ENCODE results near the gene MOB2. TPM values are rescaled to one million over a fixed set of nuclear protein-coding genes. Genes with fewer than 3 reads are reported as not detected.

MOB2 gene
- total RNA-seq, 1 donor from 2014 or later: 49.5 TPM

DNA sequence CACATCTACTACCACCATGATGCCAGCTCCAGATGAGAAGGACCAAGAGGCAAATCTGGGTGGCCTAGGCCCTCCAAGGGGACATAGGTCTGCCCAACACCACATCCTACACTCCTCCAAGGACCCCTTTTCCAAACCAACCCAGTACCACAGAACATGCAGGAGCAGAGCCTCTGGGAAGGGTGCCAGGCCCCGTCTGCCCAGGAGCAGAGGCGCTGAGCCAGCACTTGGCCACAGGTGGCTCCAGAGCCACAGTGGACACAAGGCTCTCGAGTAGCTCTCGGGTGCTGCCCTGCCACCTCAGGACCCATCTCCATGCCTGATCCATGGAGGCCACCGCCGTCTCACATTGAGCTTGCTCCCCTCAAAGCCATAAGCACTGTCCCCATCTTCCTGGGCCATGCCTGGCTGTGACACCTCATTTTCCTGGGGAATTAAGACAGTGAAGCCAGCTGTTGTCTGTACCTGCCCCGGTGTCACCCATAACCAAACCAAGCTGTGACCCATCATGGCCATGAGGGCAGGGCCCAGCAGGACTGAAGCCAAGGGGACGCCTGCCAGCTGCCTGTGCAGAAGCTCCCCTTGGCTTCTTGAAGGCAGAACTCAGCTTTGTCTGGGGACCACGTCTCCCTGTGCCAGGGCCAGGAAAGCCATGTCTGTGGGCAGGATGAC is 7.4 kb downstream of the MOB2 start:
- intact Hi-C loops (cut with micrococcal nuclease): no loop called here
- Histone ChIP-seq H3K4me3 (no peak overlapping the region), H3K27ac (replicated peaks) (no peak overlapping the region), H3K36me3 (peaks cover 66% of the 10 kb centered on the region), H3K27me3 (ENCODE audit: low read depth) (no peaks in the 10 kb centered on the region), H3K4me1 (peaks cover 57% of the 10 kb centered on the region), H3K9me3 (replicated peaks) (no peaks in the 10 kb centered on the region)
- TF ChIP-seq, protein P1, sequence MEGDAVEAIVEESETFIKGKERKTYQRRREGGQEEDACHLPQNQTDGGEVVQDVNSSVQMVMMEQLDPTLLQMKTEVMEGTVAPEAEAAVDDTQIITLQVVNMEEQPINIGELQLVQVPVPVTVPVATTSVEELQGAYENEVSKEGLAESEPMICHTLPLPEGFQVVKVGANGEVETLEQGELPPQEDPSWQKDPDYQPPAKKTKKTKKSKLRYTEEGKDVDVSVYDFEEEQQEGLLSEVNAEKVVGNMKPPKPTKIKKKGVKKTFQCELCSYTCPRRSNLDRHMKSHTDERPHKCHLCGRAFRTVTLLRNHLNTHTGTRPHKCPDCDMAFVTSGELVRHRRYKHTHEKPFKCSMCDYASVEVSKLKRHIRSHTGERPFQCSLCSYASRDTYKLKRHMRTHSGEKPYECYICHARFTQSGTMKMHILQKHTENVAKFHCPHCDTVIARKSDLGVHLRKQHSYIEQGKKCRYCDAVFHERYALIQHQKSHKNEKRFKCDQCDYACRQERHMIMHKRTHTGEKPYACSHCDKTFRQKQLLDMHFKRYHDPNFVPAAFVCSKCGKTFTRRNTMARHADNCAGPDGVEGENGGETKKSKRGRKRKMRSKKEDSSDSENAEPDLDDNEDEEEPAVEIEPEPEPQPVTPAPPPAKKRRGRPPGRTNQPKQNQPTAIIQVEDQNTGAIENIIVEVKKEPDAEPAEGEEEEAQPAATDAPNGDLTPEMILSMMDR (IDR thresholded peaks at IDR 0.05; ENCODE audit: borderline replicate concordance): no peak
- peak; percentile 18 for DNase-seq

DNA sequence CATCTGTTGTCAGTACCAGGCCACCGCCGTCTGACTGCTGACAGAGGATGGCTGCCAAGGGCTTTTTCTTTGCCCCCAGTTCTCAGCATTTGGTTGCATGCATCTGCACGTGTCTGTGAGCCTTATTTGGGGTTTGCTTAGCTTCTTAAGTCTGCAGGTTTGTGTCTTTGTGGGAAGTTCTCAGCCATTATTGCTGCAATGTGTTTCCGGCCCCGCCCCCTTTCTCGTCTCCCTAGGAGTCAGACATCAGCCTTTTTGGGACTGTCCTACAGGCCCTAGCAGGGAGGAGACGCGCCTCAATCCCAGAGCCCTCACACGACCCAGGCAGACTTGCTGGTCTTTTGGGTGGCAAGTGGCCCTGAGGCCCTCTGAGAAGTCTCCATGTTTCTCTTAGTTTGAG is 8.0 kb downstream of the MOB2 start:
- intact Hi-C loops (cut with micrococcal nuclease): no loop called here
- H3K36me3 ChIP-seq: peaks cover 72% of the 10 kb centered on the region
- peaks cover 51% of the 10 kb centered on the region for H3K4me1 ChIP-seq
- H3K4me3 ChIP-seq: no peak overlapping the region
- H3K9me3 ChIP-seq (replicated peaks): no peaks in the 10 kb centered on the region
- H3K27ac ChIP-seq (replicated peaks): no peak overlapping the region
- TF ChIP-seq, protein P1 (IDR thresholded peaks at IDR 0.05; ENCODE audit: borderline replicate concordance): no peak
- H3K27me3 ChIP-seq (ENCODE audit: low read depth): no peaks in the 10 kb centered on the region
- DNase-seq: peak; percentile 22

DNA sequence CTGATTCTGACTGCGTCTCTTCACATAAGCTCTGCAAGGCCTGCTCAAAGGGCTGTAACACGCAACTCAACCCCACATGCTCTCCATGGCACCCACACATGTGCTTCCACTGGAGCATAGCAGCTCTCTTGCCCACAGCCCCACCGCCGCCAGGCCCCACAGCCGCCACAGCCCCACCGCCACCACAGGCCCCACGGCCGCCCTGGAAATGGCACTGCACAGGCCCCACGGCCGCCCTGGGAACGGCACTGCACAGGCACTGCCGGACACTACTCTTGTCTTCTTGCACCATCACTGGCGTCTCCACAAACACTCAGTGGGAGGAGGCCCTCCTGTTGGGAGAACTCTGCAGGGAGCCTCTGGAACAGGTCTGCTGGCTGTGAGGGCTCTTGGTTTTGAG is 8.6 kb downstream of the MOB2 start:
- peaks cover 46% of the 10 kb centered on the region for H3K4me1 ChIP-seq
- intact Hi-C loops (cut with micrococcal nuclease): no loop called here
- DNase-seq: peak; percentile 10

DNA sequence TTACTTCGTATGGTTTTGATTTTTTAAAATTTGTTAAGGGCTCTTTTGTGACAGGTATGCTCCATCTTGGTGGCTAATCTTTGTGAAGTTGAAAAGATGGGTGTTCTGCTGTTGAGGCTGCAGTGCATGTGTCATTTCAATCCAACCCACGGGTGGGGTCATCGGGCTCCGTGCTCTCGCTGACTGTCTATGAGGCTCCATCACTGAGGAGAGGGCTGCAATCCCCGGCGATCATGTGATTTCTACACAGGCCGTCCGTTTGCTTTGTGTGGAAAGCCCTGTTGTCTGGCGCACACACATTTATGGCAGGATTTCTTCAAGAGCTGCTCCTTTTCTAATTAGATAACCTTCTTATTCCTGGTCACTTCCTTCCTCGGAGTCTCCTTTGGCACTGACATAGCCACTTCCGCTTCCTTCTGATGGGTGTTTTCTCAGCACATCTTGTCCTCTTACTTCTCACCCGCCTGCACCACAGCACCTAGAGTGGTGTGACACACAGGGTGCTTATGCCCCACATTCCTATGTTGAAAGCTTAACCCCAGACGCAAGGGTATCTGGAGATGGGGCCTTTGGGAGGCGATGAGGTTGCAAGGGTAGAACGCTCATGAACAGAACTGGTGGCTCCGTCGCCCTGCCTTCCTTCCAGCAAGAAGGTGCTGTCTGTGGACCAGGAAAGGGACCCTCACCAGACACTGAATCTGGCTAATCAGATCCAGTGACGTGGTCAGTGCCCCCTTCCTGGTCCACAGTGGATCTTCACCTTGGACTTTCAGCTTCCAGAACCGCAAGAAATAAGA is 9.4 kb downstream of the MOB2 start:
- peaks cover 37% of the 10 kb centered on the region for H3K4me1 ChIP-seq
- DNase-seq: peak; percentile 7
- TF ChIP-seq, protein P1 (IDR thresholded peaks at IDR 0.05; ENCODE audit: borderline replicate concordance): no peak
- no peaks in the 10 kb centered on the region for H3K9me3 ChIP-seq (replicated peaks)
- no peak overlapping the region for H3K4me3 ChIP-seq
- intact Hi-C loops (cut with micrococcal nuclease): no loop called here
- no peak overlapping the region for H3K27ac ChIP-seq (replicated peaks)
- H3K27me3 ChIP-seq (ENCODE audit: low read depth): no peaks in the 10 kb centered on the region
- H3K36me3 ChIP-seq: peaks cover 82% of the 10 kb centered on the region

More for the DNA sequence above, 8.6 kb downstream of the MOB2 start:
- no peak overlapping the region for H3K27ac ChIP-seq (replicated peaks)
- no peaks in the 10 kb centered on the region for H3K9me3 ChIP-seq (replicated peaks)
- no peak overlapping the region for H3K4me3 ChIP-seq
- H3K27me3 ChIP-seq (ENCODE audit: low read depth): no peaks in the 10 kb centered on the region
- TF ChIP-seq, protein P1 (IDR thresholded peaks at IDR 0.05; ENCODE audit: borderline replicate concordance): no peak
- peaks cover 77% of the 10 kb centered on the region for H3K36me3 ChIP-seq

DNA sequence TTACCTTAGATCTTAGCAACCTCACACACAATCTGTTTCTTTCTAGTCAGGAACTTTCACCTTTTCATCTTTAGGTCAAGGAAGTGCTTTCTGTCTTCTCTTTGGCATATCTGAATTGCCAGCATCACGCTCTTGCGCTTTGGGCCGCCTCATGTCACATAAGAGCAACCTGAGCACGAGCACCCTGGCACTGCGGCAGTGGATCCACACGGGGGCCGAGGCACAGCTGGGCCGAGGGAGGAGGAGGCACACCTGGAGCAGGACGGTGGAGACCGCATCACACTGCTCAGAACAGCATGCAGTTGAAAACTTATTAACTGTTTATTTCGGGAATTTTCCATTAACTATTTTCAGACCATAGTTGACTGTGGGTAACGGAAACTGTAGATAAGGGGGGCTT is 10.7 kb downstream of the MOB2 start:
- Histone ChIP-seq H3K27ac (replicated peaks) (no peak overlapping the region), H3K4me1 (peaks cover 27% of the 10 kb centered on the region), H3K36me3 (peaks cover 95% of the 10 kb centered on the region), H3K27me3 (ENCODE audit: low read depth) (no peaks in the 10 kb centered on the region), H3K9me3 (replicated peaks) (no peaks in the 10 kb centered on the region), H3K4me3 (no peak overlapping the region)
- intact Hi-C loops (cut with micrococcal nuclease): no loop called here
- TF ChIP-seq, protein P1 (IDR thresholded peaks at IDR 0.05; ENCODE audit: borderline replicate concordance): no peak
- DNase-seq: peak; percentile 2
